Endothelial cell of umbilical vein (primary cell): ENCODE results near the gene HYAL3.
A peak's percentile ranks its signal among the peaks of the same experiment; 100 is the strongest.

Source experiments
- EZH2 ChIP-seq: IDR thresholded peaks from 2 replicates; pipeline ENCODE4 v1.6.1; 2012; ENCODE audit warnings: borderline replicate concordance, low read depth, mild to moderate bottlenecking, moderate library complexity, low read length, inconsistent platforms; ENCODE audit not compliant: severe bottlenecking
- FOS ChIP-seq: IDR thresholded peaks from 2 replicates; pipeline ENCODE4 v1.6.1; 2011; ENCODE audit warnings: mild to moderate bottlenecking, low read length, moderate library complexity, borderline replicate concordance; ENCODE audit not compliant: insufficient read depth
- GATA2 ChIP-seq: IDR thresholded peaks from 2 replicates; pipeline ENCODE4 v1.7.0; 2011; ENCODE audit warnings: low read depth, mild to moderate bottlenecking, moderate library complexity, mixed read lengths, low read length; ENCODE audit not compliant: insufficient read length, insufficient read depth
- MYC ChIP-seq: IDR thresholded peaks from one replicate; pipeline ENCODE4 v1.6.1; 2011; ENCODE audit warnings: mild to moderate bottlenecking, low read depth, low read length
- POLR2A ChIP-seq: IDR thresholded peaks from 2 replicates; pipeline ENCODE4 v1.6.1; 2012; ENCODE audit warnings: low read depth, mild to moderate bottlenecking, control low read depth, low read length
- POLR2AphosphoS5 ChIP-seq: IDR thresholded peaks from 2 replicates; pipeline ENCODE4 v1.6.1; 2012; ENCODE audit warnings: low read depth, mild to moderate bottlenecking, control low read depth, low read length, moderate library complexity; ENCODE audit not compliant: insufficient read depth
- TF ChIP-seq, protein P1 (sequence below), 2 donors: IDR thresholded peaks; 1 replicate in 1 of 2; 2 replicates in 1 of 2; pipeline ENCODE4 v1.5.1; 2011; ENCODE audit warnings: low read length in 2 of 2, mild to moderate bottlenecking in 2 of 2, moderate library complexity in 2 of 2, control low read depth in 1 of 2, inconsistent platforms in 1 of 2, low read depth in 1 of 2; ENCODE audit not compliant: insufficient read depth in 1 of 2; ENCODE audit errors: extremely low read depth in 1 of 2
- TF ChIP-seq, protein P2 (sequence below): IDR thresholded peaks from 2 replicates; pipeline ENCODE4 v1.6.1; 2011; ENCODE audit not compliant: insufficient read depth, insufficient read length

DNA sequence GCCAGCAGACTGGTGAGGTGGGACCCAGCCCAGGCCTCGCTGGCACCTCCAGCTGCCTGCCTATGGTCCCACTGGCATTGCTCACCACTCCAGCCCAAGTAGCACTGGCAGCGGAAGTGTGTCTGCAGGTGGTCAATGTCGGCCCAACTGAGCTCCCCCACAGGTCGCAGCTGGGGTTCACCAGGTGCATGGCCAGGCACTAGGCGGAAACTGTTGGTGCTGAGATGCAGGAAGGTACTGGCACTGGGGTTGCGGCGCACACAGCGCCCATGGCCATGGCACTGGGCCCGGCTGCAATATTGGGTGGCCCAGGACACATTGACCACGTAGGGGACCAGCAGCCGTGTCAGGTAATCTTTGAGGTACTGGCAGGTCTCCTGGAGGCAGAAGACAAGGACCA, 19.0 kb upstream of the HYAL3 start:
- TF ChIP-seq POLR2A (peak; percentile 72), POLR2AphosphoS5 (no peak), EZH2 (no peak), GATA2 (no peak), FOS (no peak), MYC (no peak)
- TF ChIP-seq, protein P1, sequence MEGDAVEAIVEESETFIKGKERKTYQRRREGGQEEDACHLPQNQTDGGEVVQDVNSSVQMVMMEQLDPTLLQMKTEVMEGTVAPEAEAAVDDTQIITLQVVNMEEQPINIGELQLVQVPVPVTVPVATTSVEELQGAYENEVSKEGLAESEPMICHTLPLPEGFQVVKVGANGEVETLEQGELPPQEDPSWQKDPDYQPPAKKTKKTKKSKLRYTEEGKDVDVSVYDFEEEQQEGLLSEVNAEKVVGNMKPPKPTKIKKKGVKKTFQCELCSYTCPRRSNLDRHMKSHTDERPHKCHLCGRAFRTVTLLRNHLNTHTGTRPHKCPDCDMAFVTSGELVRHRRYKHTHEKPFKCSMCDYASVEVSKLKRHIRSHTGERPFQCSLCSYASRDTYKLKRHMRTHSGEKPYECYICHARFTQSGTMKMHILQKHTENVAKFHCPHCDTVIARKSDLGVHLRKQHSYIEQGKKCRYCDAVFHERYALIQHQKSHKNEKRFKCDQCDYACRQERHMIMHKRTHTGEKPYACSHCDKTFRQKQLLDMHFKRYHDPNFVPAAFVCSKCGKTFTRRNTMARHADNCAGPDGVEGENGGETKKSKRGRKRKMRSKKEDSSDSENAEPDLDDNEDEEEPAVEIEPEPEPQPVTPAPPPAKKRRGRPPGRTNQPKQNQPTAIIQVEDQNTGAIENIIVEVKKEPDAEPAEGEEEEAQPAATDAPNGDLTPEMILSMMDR (IDR thresholded peaks at IDR 0.05; ENCODE audit: extremely low read depth in 1 of 2, insufficient read depth in 1 of 2, low read depth in 1 of 2, low read length in 2 of 2) = no peak
- TF ChIP-seq, protein P2, sequence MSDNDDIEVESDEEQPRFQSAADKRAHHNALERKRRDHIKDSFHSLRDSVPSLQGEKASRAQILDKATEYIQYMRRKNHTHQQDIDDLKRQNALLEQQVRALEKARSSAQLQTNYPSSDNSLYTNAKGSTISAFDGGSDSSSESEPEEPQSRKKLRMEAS = no peak
